HepG2 (cell line): ENCODE measurements around the gene TTLL1. TPM values are rescaled to one million over a fixed set of nuclear protein-coding genes. Genes with fewer than 3 reads are reported as not detected.
A peak's percentile ranks its signal among the peaks of the same experiment; 100 is the strongest.

ENCODE experiments used
- ATAC-seq: fragments of 200-7000 bp; cut with Tn5 transposase; 3 replicates; pipeline ENCODE4 v1.9.1; 2020; ENCODE audit warnings: mild to moderate bottlenecking, moderate library complexity
- BruUV-seq: library from RNA; stranded (reverse); fragments of 400-500 nt; replicated peaks from 2 replicates; lab custom pipeline; 2021; lab: Mats Ljungman, UMichigan
- CTCF ChIA-PET: fragments of 300-600 bp; formaldehyde crosslinking; extraction: SDS; loops from one replicate; lab custom pipeline; 2021; ENCODE audit warnings: low total read pairs, inconsistent platforms, low intra/inter-chr PET ratio; lab: Yijun Ruan, JAX
- POLR2A ChIA-PET: fragments of 350-600 bp; sonication (Branson Sonifier 250); formaldehyde crosslinking; loops from one replicate; lab custom pipeline; 2020; ENCODE audit warnings: antibody characterized with exemption, inconsistent platforms; lab: Yijun Ruan, JAX
- DNase-seq: peaks from one replicate; pipeline ENCODE4 v3.0.0-alpha.2; 2015; ENCODE audit warnings: low spot score
- FAIRE-seq: peaks from 3 replicates; lab custom pipeline; 2011; peaks lifted over from hg19 to GRCh38; lab: Jason Lieb, UNC
- H2AFZ ChIP-seq: one replicate; pipeline ENCODE4 v1.6.1; 2011; ENCODE audit warnings: low read length, inconsistent platforms
- H3K27ac ChIP-seq: fragments of 300-600 bp; 3 replicates; pipeline ENCODE4 v1.8.0; 2011; ENCODE audit warnings: mixed run types, mild to moderate bottlenecking, mixed read lengths, low read length, inconsistent platforms; ENCODE audit not compliant: insufficient read depth; ENCODE audit errors: extremely low read length
- H3K27me3 ChIP-seq, 2 experiments: fragments of 200-600 bp in 1 of 2; 2 replicates in 1 of 2; 3 replicates in 1 of 2; pipeline versions ENCODE4 v1.6.0 to v1.8.0; 2011; ENCODE audit warnings: low read length in 2 of 2, mild to moderate bottlenecking in 2 of 2, moderate library complexity in 2 of 2, inconsistent platforms in 1 of 2; ENCODE audit not compliant: insufficient read depth in 2 of 2, control insufficient read depth in 1 of 2
- H3K36me3 ChIP-seq, 2 experiments: fragments of 200-600 bp in 1 of 2; replicated peaks in 1 of 2; 2 replicates in 1 of 2; 3 replicates in 1 of 2; pipeline versions ENCODE4 v1.5.1 to v1.8.0; 2011; ENCODE audit warnings: low read length in 2 of 2, inconsistent platforms in 1 of 2; ENCODE audit not compliant: insufficient read depth in 2 of 2, control insufficient read depth in 1 of 2
- H3K4me1 ChIP-seq: 2 replicates; pipeline ENCODE4 v1.5.1; 2012; ENCODE audit warnings: low read length, inconsistent platforms; ENCODE audit not compliant: insufficient read depth
- H3K4me2 ChIP-seq: 2 replicates; pipeline ENCODE4 v1.6.0; 2011; ENCODE audit warnings: low read depth, low read length, inconsistent platforms
- H3K4me3 ChIP-seq, 3 experiments: fragments of 200-600 bp in 1 of 3; sonication (generic), shearing (Covaris generic) in 1 of 3; replicated peaks in 1 of 3; 2 replicates each; pipeline ENCODE4 v1.5.1; 2011 to 2016; ENCODE audit warnings: low read length in 3 of 3, inconsistent platforms in 2 of 3, low read depth in 2 of 3, mild to moderate bottlenecking in 2 of 3, control low read depth in 1 of 3, mixed read lengths in 1 of 3; ENCODE audit not compliant: insufficient read depth in 1 of 3
- H3K79me2 ChIP-seq: one replicate; pipeline ENCODE4 v1.6.1; 2011; ENCODE audit warnings: low read length, inconsistent platforms; ENCODE audit not compliant: insufficient read depth
- H3K9ac ChIP-seq: 2 replicates; pipeline ENCODE4 v1.6.0; 2011; ENCODE audit warnings: mild to moderate bottlenecking, low read depth, low read length, inconsistent platforms; ENCODE audit not compliant: insufficient read depth
- H3K9me3 ChIP-seq: 2 replicates; pipeline ENCODE4 v1.5.1; 2012; ENCODE audit warnings: mild to moderate bottlenecking, low read length
- H4K20me1 ChIP-seq: 2 replicates; pipeline ENCODE4 v1.6.0; 2011; ENCODE audit warnings: inconsistent platforms, mild to moderate bottlenecking, low read length, moderate library complexity; ENCODE audit not compliant: insufficient read depth
- E2F5 ChIP-seq: sonication (generic); formaldehyde crosslinking; conservative IDR thresholded peaks from 2 replicates; pipeline ENCODE4 v1.4.0; 2020; ENCODE audit warnings: missing genetic modification reagents
- FUBP1 ChIP-seq: sonication (generic); formaldehyde crosslinking; IDR thresholded peaks from 2 replicates; pipeline ENCODE4 v1.5.1; 2020; ENCODE audit warnings: missing genetic modification reagents, mild to moderate bottlenecking, borderline replicate concordance
- KAT7 ChIP-seq: IDR thresholded peaks from 2 replicates; pipeline ENCODE4 v1.6.1; 2018; ENCODE audit warnings: borderline replicate concordance, missing compliant biosample characterization
- PHF21A ChIP-seq: sonication (generic); formaldehyde crosslinking; IDR thresholded peaks from 2 replicates; pipeline ENCODE4 v1.5.0; 2020; ENCODE audit warnings: mild to moderate bottlenecking, missing genetic modification reagents
- RNF2 ChIP-seq: fragments of 450-650 bp; conservative IDR thresholded peaks from 2 replicates; pipeline ENCODE4 v1.6.1; 2016; ENCODE audit warnings: low read depth
- SIX4 ChIP-seq: sonication (generic); formaldehyde crosslinking; IDR thresholded peaks from 2 replicates; pipeline ENCODE4 v1.4.0; 2020; ENCODE audit warnings: missing genetic modification reagents
- STAG1 ChIP-seq: sonication (generic); formaldehyde crosslinking; IDR thresholded peaks from 2 replicates; pipeline ENCODE4 v1.4.0; 2020; ENCODE audit warnings: missing genetic modification reagents
- TFE3 ChIP-seq: IDR thresholded peaks from 2 replicates; pipeline ENCODE4 v1.6.1; 2016
- ZFP90 ChIP-seq: sonication (generic); formaldehyde crosslinking; IDR thresholded peaks from 2 replicates; pipeline ENCODE4 v1.8.0; 2022; ENCODE audit warnings: missing genetic modification reagents, mild to moderate bottlenecking, inconsistent platforms, borderline replicate concordance
- ZNF775 ChIP-seq: sonication (generic); formaldehyde crosslinking; IDR thresholded peaks from 2 replicates; pipeline ENCODE4 v1.4.0; 2020; ENCODE audit warnings: missing genetic modification reagents, mild to moderate bottlenecking, moderate library complexity, borderline replicate concordance
- ZSCAN31 ChIP-seq: sonication (generic); formaldehyde crosslinking; IDR thresholded peaks from 2 replicates; pipeline ENCODE4 v1.5.0; 2020; ENCODE audit warnings: low read depth, mild to moderate bottlenecking, missing genetic modification reagents
- WGBS: methylation state at CpG from one replicate; pipeline ENCODE4 v1.1.6; 2017; ENCODE audit warnings: low lambda C conversion rate; 5-methylcytosine and 5-hydroxymethylcytosine counted together
- in situ Hi-C: cut with HindIII; loops from 2 replicates; pipeline ENCODE4 v1.10.0; 2017; ENCODE audit warnings: low pct_unique_long_range_greater_than_20kb; ENCODE audit not compliant: extremely low pct_ligation_motif_present
- intact Hi-C: fragments of 100-400 bp; cut with micrococcal nuclease; formaldehyde crosslinking; loops from one replicate; pipeline ENCODE4 v1.10.0; 2022; ENCODE audit not compliant: unreplicated experiment
- polyA plus RNA-seq, 8 experiments: library from polyadenylated mRNA; depleted of rRNA in 3 of 8; stranded (reverse) in 7 of 8; unstranded in 1 of 8; fragments of >200 nt; fragmentation: Illumina TruSeq in 4 of 8; extraction: Trizol in 4 of 8; gene quantifications; 2 replicates each; pipeline versions ENCODE4 v1.2.1 to v1.2.3, GENCODE V29; 2011 to 2016; ENCODE audit warnings: low read depth in 4 of 8, missing spikeins in 1 of 8, mixed read lengths in 1 of 8; ENCODE audit not compliant: insufficient read depth in 1 of 8
- total RNA-seq, 5 experiments: library from RNA; depleted of rRNA; stranded (reverse); fragments of >200 nt; fragmentation: Illumina TruSeq; extraction: Trizol; gene quantifications; 2 replicates each; pipeline ENCODE4 v1.2.3, GENCODE V29; 2016; ENCODE audit warnings: low read depth in 1 of 5

TTLL1 gene
- total and polyA plus RNA-seq, 2 of the 13 experiments (the other 11 are each of a cell fraction or from before 2014, with no cell fraction given), result 1.6 to 5.3 TPM

GRCh38 chr22:43094551-43094950, 5.4 kb upstream of the TTLL1 start:
- no peak overlapping the region for H3K27ac ChIP-seq
- no peaks in the 10 kb centered on the region for H3K36me3 ChIP-seq
- H3K79me2 ChIP-seq, result no peaks in the 10 kb centered on the region
- BruUV-seq, result no TSS peak
- no peaks in the 10 kb centered on the region for H3K27me3 ChIP-seq
- H3K9ac ChIP-seq, result no peak overlapping the region
- POLR2A ChIA-PET, result interaction anchor here (0.9 to 1.8 kb wide), 3 partner anchors 10 to 277 kb away, joined by 3 to 6 read pairs (median 3); partner anchors contain the start of gene BIK
- CTCF ChIA-PET, result no interaction called here
- intact Hi-C loops (loop anchor here (5.0 kb wide), 2 partner anchors 33 to 472 kb away; no protein-coding TSS in a partner anchor), in situ Hi-C loops (no loop called here)
- peaks cover 11% of the 10 kb centered on the region for H3K9me3 ChIP-seq
- H3K4me1 ChIP-seq, result peaks cover 44% of the 10 kb centered on the region
- no peak for ATAC-seq
- no peak for FAIRE-seq
- H3K4me3 ChIP-seq, result no peak overlapping the region; a peak in 1 of 6 replicates
- peak overlapping the region; percentile 1; the same call in 1 of the 2 replicates for H3K4me2 ChIP-seq
- WGBS, result 25% methylated on average over 3 of the region's 4 CpGs
- no peak for TF ChIP-seq PHF21A (CRISPR knock-in tag)
- no peak for TF ChIP-seq RNF2
- no peak for TF ChIP-seq ZSCAN31
- H2AFZ ChIP-seq, result no peak overlapping the region
- H4K20me1 ChIP-seq, result no peaks in the 10 kb centered on the region
- DNase-seq, result no peak

- CTCF ChIA-PET, result no interaction called here
- FAIRE-seq, result peak; percentile 32
- TF ChIP-seq SIX4 (CRISPR knock-in tag), result no peak
- TF ChIP-seq ZFP90 (CRISPR knock-in tag), result no peak
- no peak for TF ChIP-seq E2F5 (CRISPR knock-in tag)
- no peak for TF ChIP-seq KAT7
- no peak for TF ChIP-seq ZNF775 (CRISPR knock-in tag)
- no peak for TF ChIP-seq FUBP1
- no peak for TF ChIP-seq TFE3 (CRISPR knock-in tag)
- TF ChIP-seq STAG1 (CRISPR knock-in tag), result peak; percentile 60
These were observed 4.9 kb upstream of the TTLL1 start for GRCh38 chr22:43094085-43094484.

More at GRCh38 chr22:43094085-43094484, 4.9 kb upstream of the TTLL1 start:
- ATAC-seq, result peak; percentile 72
- Histone ChIP-seq H4K20me1 (no peaks in the 10 kb centered on the region), H3K36me3 (no peaks in the 10 kb centered on the region), H2AFZ (no peak overlapping the region), H3K27ac (no peak overlapping the region), H3K27me3 (no peaks in the 10 kb centered on the region), H3K4me2 (peak overlapping the region; percentile 1; the same call in 1 of the 2 replicates), H3K4me3 (no peak overlapping the region; a peak in 1 of 6 replicates), H3K9ac (no peak overlapping the region), H3K4me1 (peaks cover 41% of the 10 kb centered on the region), H3K9me3 (peaks cover 11% of the 10 kb centered on the region), H3K79me2 (no peaks in the 10 kb centered on the region)
- in situ Hi-C loops (no loop called here), intact Hi-C loops (loop anchor here (5.0 kb wide), 2 partner anchors 33 to 472 kb away; no protein-coding TSS in a partner anchor)
- POLR2A ChIA-PET, result interaction anchor here (0.9 to 1.8 kb wide), 3 partner anchors 10 to 276 kb away, joined by 3 to 6 read pairs (median 3); partner anchors contain the start of gene BIK
- DNase-seq, result peak; percentile 78
- WGBS, result 0% methylated on average over 5 of the region's 7 CpGs
- BruUV-seq, result no TSS peak
